Neuron (in vitro differentiated cells): ENCODE measurements around the gene SFPQ.

Source experiments
- H2AFZ ChIP-seq: one replicate; pipeline ENCODE4 v1.6.1; 2013; ENCODE audit warnings: low read depth, mild to moderate bottlenecking, inconsistent platforms, low read length, moderate library complexity
- H3K27me3 ChIP-seq: one replicate; pipeline ENCODE4 v1.6.1; 2013; ENCODE audit warnings: low read length; ENCODE audit not compliant: insufficient read depth
- H3K36me3 ChIP-seq: one replicate; pipeline ENCODE4 v1.6.1; 2013; ENCODE audit warnings: low read length; ENCODE audit not compliant: insufficient read depth
- H3K4me1 ChIP-seq: one replicate; pipeline ENCODE4 v1.6.1; 2013; ENCODE audit warnings: low read length; ENCODE audit not compliant: insufficient read depth
- H3K4me3 ChIP-seq: 2 replicates; pipeline ENCODE4 v1.5.1; 2013; ENCODE audit warnings: mild to moderate bottlenecking, low read length, moderate library complexity
- H3K9me3 ChIP-seq: one replicate; pipeline ENCODE4 v1.6.1; 2013; ENCODE audit warnings: low read length

SFPQ gene

GRCh38 chr1:35180776-35181374, 12.1 kb downstream of the SFPQ start:
- H3K4me1 ChIP-seq: no peaks in the 10 kb centered on the region
- H3K4me3 ChIP-seq: no peak overlapping the region
- H3K9me3 ChIP-seq: no peaks in the 10 kb centered on the region
- H3K27me3 ChIP-seq: no peaks in the 10 kb centered on the region
- H3K36me3 ChIP-seq: peaks cover 97% of the 10 kb centered on the region
- H2AFZ ChIP-seq: no peak overlapping the region

DNA sequence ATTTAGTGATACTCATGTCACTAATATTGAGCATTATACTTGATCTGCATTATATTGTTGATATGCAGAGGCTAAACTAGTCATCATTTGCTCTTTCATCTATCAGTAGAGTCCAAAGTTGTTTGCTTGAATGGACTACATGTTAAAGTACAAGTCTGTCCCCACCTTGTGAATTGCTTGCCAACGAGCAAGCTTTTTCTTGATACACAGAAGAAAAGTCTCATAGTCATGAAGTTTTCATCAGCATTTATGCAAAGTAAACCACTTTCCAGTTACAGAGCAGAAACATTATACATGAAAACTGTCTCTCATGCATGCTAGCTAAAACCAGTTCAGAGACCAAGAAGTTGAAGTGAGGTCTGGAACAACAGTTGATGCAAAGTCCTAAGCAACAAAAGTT, 13.0 kb downstream of the SFPQ start:
- no peaks in the 10 kb centered on the region for H3K27me3 ChIP-seq
- no peaks in the 10 kb centered on the region for H3K9me3 ChIP-seq
- no peak overlapping the region for H3K4me3 ChIP-seq
- no peaks in the 10 kb centered on the region for H3K4me1 ChIP-seq
- peaks cover 97% of the 10 kb centered on the region for H3K36me3 ChIP-seq
- H2AFZ ChIP-seq: no peak overlapping the region

GRCh38 chr1:35178874-35179380, 14.0 kb downstream of the SFPQ start:
- Histone ChIP-seq H3K36me3 (peaks cover 88% of the 10 kb centered on the region), H3K4me3 (no peak overlapping the region), H3K9me3 (no peaks in the 10 kb centered on the region), H2AFZ (no peak overlapping the region), H3K4me1 (no peaks in the 10 kb centered on the region), H3K27me3 (no peaks in the 10 kb centered on the region)

- no peaks in the 10 kb centered on the region for H3K4me1 ChIP-seq
Observed at GRCh38 chr1:35178295-35178695, 14.7 kb downstream of the SFPQ start.

DNA sequence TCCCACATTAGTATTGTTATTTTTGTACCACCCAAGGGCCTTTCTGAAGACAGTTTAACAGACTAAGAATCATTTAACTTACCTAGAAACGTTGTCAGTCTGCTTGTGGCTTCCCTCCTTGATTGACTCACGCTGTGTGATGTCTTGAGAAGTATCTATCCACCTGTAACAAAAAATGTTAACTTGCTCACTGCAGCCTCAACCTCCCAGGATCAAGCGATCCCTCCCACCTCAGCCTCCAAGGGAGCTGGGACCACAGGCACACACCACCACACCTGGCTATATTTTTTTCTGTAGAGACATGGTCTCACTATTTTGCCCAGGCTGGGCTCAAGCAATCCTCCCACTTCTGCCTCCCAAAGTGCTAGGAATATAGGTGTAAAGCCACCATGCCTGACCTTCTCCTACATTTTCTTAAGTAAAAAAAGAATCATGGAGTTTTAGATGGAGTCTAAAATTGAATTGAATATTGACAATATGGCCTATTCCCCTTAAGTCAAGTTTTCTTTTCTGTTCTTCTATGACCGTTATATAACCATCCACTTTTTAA, 15.6 kb downstream of the SFPQ start:
- peaks cover 74% of the 10 kb centered on the region for H3K36me3 ChIP-seq
- no peaks in the 10 kb centered on the region for H3K4me1 ChIP-seq
- H2AFZ ChIP-seq: no peak overlapping the region
- no peaks in the 10 kb centered on the region for H3K9me3 ChIP-seq
- no peak overlapping the region for H3K4me3 ChIP-seq
- H3K27me3 ChIP-seq: no peaks in the 10 kb centered on the region

More at GRCh38 chr1:35178295-35178695, 14.7 kb downstream of the SFPQ start:
- H3K9me3 ChIP-seq: no peaks in the 10 kb centered on the region
- H2AFZ ChIP-seq: no peak overlapping the region
- H3K4me3 ChIP-seq: no peak overlapping the region
- peaks cover 82% of the 10 kb centered on the region for H3K36me3 ChIP-seq
- no peaks in the 10 kb centered on the region for H3K27me3 ChIP-seq

DNA sequence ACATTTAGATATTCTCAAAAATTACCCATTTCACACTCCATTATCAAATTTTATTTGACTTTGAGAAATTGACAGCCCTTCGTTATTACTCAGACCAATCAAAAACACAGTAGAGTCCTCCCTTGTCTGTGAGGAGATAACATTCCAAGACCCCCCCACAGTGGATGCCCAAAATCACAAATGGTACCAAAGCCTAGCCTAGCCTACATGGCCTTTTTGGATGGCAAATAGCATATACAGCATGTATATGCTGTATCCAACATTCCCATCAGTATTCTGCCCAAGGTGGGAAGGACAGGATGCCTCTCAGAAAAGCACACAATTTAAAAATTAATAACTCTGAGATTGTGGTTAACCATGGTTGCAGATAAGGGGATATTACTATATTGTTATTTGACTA, 17.3 kb downstream of the SFPQ start:
- H3K9me3 ChIP-seq: no peaks in the 10 kb centered on the region
- no peaks in the 10 kb centered on the region for H3K27me3 ChIP-seq
- no peak overlapping the region for H2AFZ ChIP-seq
- no peaks in the 10 kb centered on the region for H3K4me1 ChIP-seq
- H3K4me3 ChIP-seq: no peak overlapping the region
- H3K36me3 ChIP-seq: peaks cover 57% of the 10 kb centered on the region

DNA sequence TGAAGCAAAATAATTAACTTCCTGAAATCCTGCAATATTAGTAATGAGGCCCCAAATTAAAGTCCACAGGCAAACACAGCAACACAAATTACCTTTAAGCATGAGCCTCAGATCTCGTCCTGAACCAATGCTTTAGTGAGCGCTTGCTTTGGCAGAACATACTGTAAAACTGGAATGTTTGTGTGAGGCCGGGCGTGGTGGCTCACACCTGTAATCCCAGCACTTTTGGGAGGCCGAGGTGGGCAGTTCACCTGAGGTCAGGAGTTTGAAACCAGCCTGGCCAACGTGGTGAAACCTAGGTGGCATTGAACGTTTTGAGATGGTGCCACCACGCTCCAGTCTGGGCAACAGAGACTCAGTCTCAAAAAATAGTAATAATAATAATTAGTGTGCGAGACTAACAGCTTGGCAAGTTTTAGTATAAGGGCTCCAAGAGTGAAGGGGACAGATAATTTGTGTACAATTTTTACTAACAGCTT, 17.8 kb downstream of the SFPQ start:
- Histone ChIP-seq H3K4me1 (no peaks in the 10 kb centered on the region), H3K27me3 (no peaks in the 10 kb centered on the region), H3K4me3 (no peak overlapping the region), H3K9me3 (no peaks in the 10 kb centered on the region), H3K36me3 (peaks cover 52% of the 10 kb centered on the region), H2AFZ (no peak overlapping the region)

DNA sequence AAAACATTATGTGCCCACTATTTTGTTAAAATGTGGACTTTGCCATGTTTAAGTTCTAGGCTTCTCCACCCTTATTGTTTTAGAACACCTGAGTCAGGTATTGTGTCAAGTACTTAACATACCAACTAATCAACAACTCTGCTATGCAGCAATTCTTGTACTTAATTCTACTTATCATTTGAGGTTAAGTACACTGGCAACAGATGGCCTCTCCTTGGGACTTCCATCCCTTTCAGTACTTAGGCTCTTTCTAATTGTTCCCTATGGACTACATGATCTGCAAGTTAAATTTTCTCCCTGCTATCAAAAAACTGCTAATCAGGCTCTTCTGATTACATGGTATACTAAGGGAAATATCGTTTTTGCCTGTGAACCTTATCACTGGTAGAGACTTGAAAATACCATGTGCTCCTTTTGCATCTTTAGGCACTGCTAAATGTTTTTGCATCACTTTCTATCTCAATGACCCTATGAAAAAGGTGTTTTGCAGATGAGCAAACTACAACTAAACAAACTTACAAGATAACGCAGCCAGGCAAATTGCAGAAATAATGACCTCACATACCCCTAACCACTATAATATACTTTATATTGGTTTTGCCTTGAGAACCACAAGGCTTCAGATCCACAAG, 18.9 kb downstream of the SFPQ start:
- H3K27me3 ChIP-seq: no peaks in the 10 kb centered on the region
- no peak overlapping the region for H2AFZ ChIP-seq
- H3K9me3 ChIP-seq: no peaks in the 10 kb centered on the region
- peaks cover 41% of the 10 kb centered on the region for H3K36me3 ChIP-seq
- H3K4me1 ChIP-seq: no peaks in the 10 kb centered on the region
- H3K4me3 ChIP-seq: no peak overlapping the region

- Histone ChIP-seq H3K36me3 (peaks cover 36% of the 10 kb centered on the region), H3K4me1 (no peaks in the 10 kb centered on the region), H3K27me3 (no peaks in the 10 kb centered on the region), H2AFZ (no peak overlapping the region), H3K4me3 (no peak overlapping the region), H3K9me3 (no peaks in the 10 kb centered on the region)
Observed at GRCh38 chr1:35173491-35173890, 19.5 kb downstream of the SFPQ start.

DNA sequence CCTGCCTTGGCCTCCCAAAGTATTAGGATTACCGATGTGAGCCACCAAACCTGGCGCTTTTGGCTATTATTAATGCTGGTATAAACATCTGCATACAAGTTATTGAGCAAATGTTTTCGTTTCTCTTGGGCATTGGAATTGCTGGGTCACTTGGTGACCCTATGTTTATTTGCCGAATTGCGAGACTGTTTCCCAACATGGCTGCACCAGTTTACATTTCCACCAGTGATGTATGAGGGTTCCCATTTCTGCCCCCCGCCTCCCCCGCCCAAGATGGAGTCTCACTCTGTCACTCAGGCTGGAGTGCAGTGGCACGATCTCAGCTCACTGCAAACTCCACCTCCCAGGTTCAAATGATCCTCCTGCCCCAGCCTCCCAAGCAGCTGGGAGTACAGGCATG, 20.9 kb downstream of the SFPQ start:
- H2AFZ ChIP-seq: no peak overlapping the region
- no peaks in the 10 kb centered on the region for H3K4me1 ChIP-seq
- H3K36me3 ChIP-seq: peaks cover 21% of the 10 kb centered on the region
- H3K4me3 ChIP-seq: no peak overlapping the region
- H3K9me3 ChIP-seq: no peaks in the 10 kb centered on the region
- H3K27me3 ChIP-seq: no peaks in the 10 kb centered on the region

DNA sequence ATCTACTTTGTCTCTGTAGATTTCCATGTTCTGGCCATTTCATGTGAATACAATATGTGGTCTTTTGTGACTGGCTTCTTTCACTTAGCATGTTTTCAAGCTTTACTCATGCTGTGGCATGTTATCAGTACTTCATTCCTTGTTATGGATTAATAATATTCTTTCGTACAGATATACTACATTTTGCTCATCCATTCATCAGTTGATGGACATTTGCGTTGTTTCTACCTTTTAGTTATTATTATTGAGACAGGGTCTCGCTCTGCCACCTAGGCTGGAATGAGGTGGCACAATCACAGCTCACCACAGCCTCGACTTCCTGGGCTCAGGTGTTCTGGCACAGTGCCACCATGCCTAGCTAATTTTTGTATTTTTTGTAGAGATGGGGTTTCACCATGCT, 21.4 kb downstream of the SFPQ start:
- Histone ChIP-seq H2AFZ (no peak overlapping the region), H3K4me3 (no peak overlapping the region), H3K9me3 (no peaks in the 10 kb centered on the region), H3K4me1 (no peaks in the 10 kb centered on the region), H3K36me3 (peaks cover 18% of the 10 kb centered on the region), H3K27me3 (no peaks in the 10 kb centered on the region)

GRCh38 chr1:35164893-35165292, 28.1 kb downstream of the SFPQ start:
- Histone ChIP-seq H3K4me1 (no peaks in the 10 kb centered on the region), H3K9me3 (peaks cover 6% of the 10 kb centered on the region), H3K36me3 (no peaks in the 10 kb centered on the region), H3K27me3 (no peaks in the 10 kb centered on the region), H3K4me3 (no peak overlapping the region), H2AFZ (no peak overlapping the region)

GRCh38 chr1:35151220-35151619, 41.7 kb downstream of the SFPQ start:
- Histone ChIP-seq H3K4me1 (no peaks in the 10 kb centered on the region), H3K9me3 (no peaks in the 10 kb centered on the region), H2AFZ (no peak overlapping the region), H3K27me3 (no peaks in the 10 kb centered on the region), H3K36me3 (no peaks in the 10 kb centered on the region), H3K4me3 (no peak overlapping the region)
